Left ventricle myocardium inferior (tissue), 1 donor: Measurements from ENCODE around the gene KAZALD1. TPM values are rescaled to one million over a fixed set of nuclear protein-coding genes. Genes with fewer than 3 reads are reported as not detected.

Experiments
- DNase-seq: peaks from one replicate; pipeline ENCODE4 v3.0.0-alpha.2; 2020
- H3K27ac ChIP-seq: fragments of 200-600 bp; replicated peaks from 2 replicates; pipeline ENCODE4 v1.8.0; 2021
- H3K27me3 ChIP-seq: fragments of 200-600 bp; 2 replicates; pipeline ENCODE4 v1.8.0; 2021; ENCODE audit warnings: low read depth
- H3K36me3 ChIP-seq: fragments of 200-600 bp; 2 replicates; pipeline ENCODE4 v1.8.0; 2021
- H3K4me1 ChIP-seq: fragments of 200-600 bp; 2 replicates; pipeline ENCODE4 v1.8.0; 2021
- H3K4me3 ChIP-seq: fragments of 200-600 bp; 2 replicates; pipeline ENCODE4 v1.8.0; 2021; ENCODE audit warnings: mild to moderate bottlenecking, moderate library complexity
- H3K9me3 ChIP-seq: fragments of 200-600 bp; replicated peaks from 2 replicates; pipeline ENCODE4 v1.8.0; 2021
- intact Hi-C: fragments of 100-400 bp; cut with micrococcal nuclease; formaldehyde crosslinking; loops from one replicate; pipeline ENCODE4 v1.11.0; 2022
- total RNA-seq: library from RNA; stranded (reverse); fragmentation: NEBNext Ultra II Directional; extraction: Animal tissue kit (Norgen Biotek cat#: 25700); gene quantifications from one replicate; pipeline ENCODE4 v1.2.1, GENCODE V29; 2021
- TF ChIP-seq, protein P1 (sequence below): fragments of 200-600 bp; IDR thresholded peaks from 2 replicates; pipeline ENCODE4 v1.8.0; 2021; ENCODE audit warnings: antibody characterized with exemption, mild to moderate bottlenecking, borderline replicate concordance
- donor health status: DM: no; HTN: yes; CAD: no; lungs with severe emphysema.

Gene KAZALD1
- total RNA-seq, 1 donor from 2014 or later, result 5.1 TPM

DNA sequence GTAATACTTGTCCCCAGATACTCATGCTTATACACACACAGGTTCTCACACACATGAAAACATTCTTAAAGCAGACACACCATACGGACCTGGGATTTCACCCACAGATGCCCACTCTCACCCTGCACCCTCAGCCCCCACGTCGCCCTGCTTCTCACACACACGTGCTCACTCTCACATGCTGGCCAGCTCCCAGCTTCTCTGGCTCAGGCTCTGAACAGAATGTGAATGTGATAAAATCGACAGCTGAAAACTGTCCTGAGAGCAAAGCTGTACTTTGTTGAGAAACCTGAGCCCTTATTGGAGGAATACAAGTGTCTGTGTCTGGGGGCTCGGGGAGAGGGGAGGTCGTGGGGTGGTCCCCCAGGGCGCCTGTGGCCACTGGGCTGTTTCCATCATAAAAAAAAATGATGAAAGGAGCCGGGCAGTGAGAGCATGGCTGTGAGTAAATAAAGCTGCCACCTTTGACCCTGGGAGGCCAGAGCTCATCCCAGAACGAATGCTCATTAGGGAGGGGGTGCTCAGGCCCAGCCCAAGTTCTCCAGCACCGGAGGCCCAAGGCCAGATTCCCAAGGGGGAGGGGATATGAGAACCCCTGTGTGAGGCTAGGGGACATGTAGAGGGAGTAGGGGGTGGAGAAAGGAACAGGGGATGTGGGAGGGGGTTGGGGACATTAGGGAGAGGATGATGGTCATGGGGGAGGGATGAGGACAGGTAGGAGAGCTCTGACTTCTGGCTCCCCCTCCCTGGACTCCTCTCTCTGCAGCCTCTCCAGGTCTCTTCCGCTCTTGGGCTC lies 51.2 kb downstream of the KAZALD1 start:
- intact Hi-C loops, result no loop called here
- no peaks in the 10 kb centered on the region for H3K4me1 ChIP-seq
- TF ChIP-seq, protein P1, sequence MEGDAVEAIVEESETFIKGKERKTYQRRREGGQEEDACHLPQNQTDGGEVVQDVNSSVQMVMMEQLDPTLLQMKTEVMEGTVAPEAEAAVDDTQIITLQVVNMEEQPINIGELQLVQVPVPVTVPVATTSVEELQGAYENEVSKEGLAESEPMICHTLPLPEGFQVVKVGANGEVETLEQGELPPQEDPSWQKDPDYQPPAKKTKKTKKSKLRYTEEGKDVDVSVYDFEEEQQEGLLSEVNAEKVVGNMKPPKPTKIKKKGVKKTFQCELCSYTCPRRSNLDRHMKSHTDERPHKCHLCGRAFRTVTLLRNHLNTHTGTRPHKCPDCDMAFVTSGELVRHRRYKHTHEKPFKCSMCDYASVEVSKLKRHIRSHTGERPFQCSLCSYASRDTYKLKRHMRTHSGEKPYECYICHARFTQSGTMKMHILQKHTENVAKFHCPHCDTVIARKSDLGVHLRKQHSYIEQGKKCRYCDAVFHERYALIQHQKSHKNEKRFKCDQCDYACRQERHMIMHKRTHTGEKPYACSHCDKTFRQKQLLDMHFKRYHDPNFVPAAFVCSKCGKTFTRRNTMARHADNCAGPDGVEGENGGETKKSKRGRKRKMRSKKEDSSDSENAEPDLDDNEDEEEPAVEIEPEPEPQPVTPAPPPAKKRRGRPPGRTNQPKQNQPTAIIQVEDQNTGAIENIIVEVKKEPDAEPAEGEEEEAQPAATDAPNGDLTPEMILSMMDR, result no peak

DNA sequence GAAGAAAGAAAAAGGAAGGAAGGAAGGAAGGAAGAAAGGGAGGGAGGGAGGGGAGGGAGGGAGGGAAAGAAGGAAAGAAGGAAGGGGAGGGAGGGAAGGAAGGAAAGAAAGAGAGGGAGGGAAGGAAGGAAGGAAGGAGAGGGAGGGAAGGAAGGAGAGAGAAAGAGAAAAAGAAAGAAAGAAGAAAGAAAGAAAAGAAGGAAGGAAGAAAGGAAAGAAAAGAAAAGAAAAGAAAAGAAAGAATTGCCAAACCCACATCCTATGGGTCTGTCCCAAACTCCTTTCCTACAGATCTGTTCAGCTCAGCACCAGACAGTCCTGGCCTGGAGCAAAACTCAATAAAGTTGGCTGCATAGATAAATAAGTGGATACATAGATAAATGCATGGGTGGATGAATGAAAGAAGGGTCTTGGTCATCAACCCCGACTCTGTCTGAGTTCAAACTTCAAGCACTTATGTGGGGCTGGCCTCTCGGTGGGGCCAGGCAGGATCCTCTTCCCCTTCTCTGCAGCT lies 52.2 kb downstream of the KAZALD1 start:
- intact Hi-C loops, result no loop called here
- Histone ChIP-seq H3K27me3 (peaks cover 98% of the 10 kb centered on the region), H3K36me3 (no peaks in the 10 kb centered on the region), H3K27ac (no peak overlapping the region), H3K4me3 (no peak overlapping the region), H3K4me1 (no peaks in the 10 kb centered on the region), H3K9me3 (no peaks in the 10 kb centered on the region)
- TF ChIP-seq, protein P1, result no peak
- DNase-seq, result no peak

More for the DNA sequence above, 51.2 kb downstream of the KAZALD1 start:
- H3K9me3 ChIP-seq, result no peaks in the 10 kb centered on the region
- no peak overlapping the region for H3K4me3 ChIP-seq
- H3K27me3 ChIP-seq, result peaks cover 98% of the 10 kb centered on the region
- no peak overlapping the region for H3K27ac ChIP-seq
- DNase-seq, result no peak
- H3K36me3 ChIP-seq, result no peaks in the 10 kb centered on the region

DNA sequence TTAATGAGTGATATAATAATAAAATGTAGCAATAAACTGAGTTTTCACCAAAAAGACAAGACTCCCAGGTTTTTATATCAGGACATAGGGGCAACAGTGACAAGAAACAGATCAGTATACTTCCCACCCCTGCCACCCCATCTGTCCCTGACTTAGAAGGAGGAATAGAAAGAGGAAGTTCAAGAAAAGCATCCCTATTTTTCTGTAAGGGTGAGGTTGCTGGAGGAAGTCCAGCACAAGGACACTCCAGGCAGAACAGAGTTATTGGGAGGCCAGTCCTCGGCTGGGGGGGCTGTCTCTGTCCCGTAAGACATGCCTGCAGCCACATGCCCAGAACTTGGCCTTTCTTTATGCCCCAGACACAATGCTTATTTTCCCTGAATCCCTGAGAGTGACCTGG lies 52.9 kb downstream of the KAZALD1 start:
- intact Hi-C loops, result no loop called here
- Histone ChIP-seq H3K27me3 (peaks cover 98% of the 10 kb centered on the region), H3K36me3 (no peaks in the 10 kb centered on the region), H3K27ac (no peak overlapping the region), H3K9me3 (no peaks in the 10 kb centered on the region), H3K4me1 (no peaks in the 10 kb centered on the region), H3K4me3 (no peak overlapping the region)
- TF ChIP-seq, protein P1, result no peak
- DNase-seq, result no peak

Other genes with a start within 250 kb of the KAZALD1 start
- 16.4 TPM for gene SLF2, start 149.0 kb upstream of the KAZALD1 start, total RNA-seq
- 0.52 TPM for gene SEMA4G, start 92.5 kb upstream of the KAZALD1 start, total RNA-seq
- 49.7 TPM for gene MRPL43, start 74.5 kb upstream of the KAZALD1 start, total RNA-seq
- gene TWNK, start 74.4 kb upstream of the KAZALD1 start, total RNA-seq, result 7.3 TPM
- gene LZTS2, start 62.2 kb upstream of the KAZALD1 start, total RNA-seq, result 35.6 TPM
- 0.27 TPM for gene PDZD7, start 30.9 kb upstream of the KAZALD1 start, total RNA-seq
- 13.4 TPM for gene SFXN3, start 30.8 kb upstream of the KAZALD1 start, total RNA-seq
- gene TLX1, start 69.3 kb downstream of the KAZALD1 start, total RNA-seq, result not detected
- gene LBX1, start 167.5 kb downstream of the KAZALD1 start, total RNA-seq, result not detected